DMS114 treated with DMSO at 0.1 percent for 48 hours (cell line): Measurements from ENCODE around the gene ZNF408.
A peak's percentile ranks its signal among the peaks of the same experiment; 100 is the strongest.
"Not testable (repeated sequence)": the region's sequence is repeated elsewhere in the genome, so short reads cannot be mapped to it uniquely, and the experiment has no call there.

ENCODE experiments used
- DNase-seq: peaks from one replicate; lab custom pipeline; 2025; ENCODE audit not compliant: unreplicated experiment; lab: John Stamatoyannopoulos, UW

The ZNF408 gene

DNA sequence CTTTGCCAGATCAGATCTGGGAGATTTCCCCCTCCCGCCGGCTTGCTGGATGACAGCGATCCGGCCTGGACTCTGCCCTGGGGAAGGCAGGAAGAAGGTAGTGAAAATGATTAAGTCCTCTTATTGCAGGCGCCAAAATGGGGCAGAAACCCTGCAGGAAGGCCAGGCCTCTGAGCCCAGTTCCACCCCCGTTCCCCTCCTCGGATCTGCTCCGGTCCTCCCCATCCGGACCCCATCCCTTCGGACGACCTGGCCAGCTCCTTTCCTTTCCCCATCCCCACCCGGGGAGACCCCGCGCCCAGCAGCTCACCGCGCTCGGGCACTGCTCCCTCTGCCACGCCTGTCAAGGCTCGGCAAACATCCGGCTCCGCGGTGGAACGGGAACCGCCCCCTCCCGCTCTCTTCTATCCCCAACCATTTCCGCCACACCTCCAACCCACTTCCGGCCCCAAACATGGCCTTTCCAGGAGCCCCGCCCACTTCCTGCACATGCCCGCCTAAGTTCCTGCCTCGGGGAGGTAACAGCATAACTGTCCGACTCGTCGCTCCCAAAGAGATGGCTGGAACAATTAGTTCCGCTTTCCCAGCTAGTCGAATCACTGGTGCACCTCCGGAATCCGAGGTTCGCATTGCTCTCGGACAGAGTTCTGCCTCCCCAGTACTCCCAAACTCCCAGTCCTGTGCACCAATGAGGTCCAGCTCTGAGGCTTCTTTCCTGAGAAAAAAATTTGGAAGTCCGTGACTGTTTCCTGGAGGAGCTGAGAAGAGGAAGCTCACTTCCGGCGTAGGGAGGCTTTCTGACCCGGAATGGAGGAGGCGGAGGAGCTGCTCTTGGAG lies at the start of gene ZNF408, which contains the start of gene ARHGAP1:
Gene ZNF408 (plus strand): TSS at position 791 of the 837 bp plus-strand sequence. CDS start 17 bp downstream, at position 808.
Gene ARHGAP1 (minus strand): TSS at position 379 of the 837 bp plus-strand sequence. CDS start 4,512 bp downstream, outside the sequence.
- peak; percentile 94 for DNase-seq

DNA sequence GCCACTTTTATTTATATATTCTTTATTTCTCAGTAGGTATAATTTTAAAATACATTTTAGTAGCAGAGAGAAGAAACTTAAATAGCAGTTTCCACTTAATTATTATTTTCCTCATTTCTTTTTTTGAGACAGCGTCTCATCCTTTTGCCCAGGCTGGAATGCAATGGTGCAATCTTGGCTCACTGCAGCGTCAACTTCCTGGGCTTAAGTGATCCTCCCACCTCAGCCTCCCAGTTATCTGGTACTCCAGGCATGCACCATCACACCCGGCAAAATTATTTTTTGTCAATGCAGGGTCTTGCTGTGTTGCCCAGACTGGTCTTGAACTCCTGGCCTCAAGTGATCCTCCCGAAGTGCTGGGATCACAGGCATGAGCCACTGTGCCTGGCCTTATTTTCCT lies 45.2 kb upstream of the ZNF408 start:
- no peak for DNase-seq

DNA sequence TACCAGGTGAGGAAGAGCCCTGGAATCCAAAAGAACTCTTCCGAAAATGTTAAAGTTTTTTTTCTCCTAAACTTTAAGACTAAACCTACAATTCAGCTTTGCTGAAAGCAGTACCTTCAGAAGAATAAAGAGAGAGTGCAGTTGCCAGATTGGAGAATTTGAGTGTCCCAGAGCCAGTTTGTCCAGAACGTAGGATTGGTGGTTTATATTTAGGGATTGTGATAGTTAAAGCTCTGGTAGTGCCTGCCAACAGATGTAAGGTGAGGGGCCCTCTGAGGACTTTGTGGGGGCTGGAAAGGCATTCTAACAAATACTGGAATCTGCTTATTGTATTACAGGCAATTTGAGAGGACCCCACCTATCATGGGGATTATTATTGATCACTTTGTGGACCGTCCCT lies 43.6 kb upstream of the ZNF408 start:
- DNase-seq, result no peak

DNA sequence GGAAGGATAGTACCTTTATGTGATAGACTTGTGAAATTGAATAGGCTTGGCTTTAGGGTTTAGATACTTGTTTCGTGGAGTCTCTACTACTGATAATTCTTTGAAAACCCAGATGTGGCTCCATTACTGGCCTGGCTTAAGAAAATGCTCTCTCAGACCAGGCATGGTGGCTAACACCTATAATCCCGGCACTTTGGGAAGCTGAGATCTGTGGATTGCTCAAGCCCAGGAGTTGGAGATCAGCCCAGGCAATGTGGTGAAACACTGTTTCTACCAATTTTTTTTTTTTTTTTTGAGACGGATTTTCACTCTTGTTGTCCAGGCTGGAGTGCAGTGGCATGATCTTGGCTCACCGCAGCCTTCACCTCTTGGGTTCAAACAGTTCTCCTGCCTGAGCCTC lies 42.6 kb upstream of the ZNF408 start:
- no peak for DNase-seq

DNA sequence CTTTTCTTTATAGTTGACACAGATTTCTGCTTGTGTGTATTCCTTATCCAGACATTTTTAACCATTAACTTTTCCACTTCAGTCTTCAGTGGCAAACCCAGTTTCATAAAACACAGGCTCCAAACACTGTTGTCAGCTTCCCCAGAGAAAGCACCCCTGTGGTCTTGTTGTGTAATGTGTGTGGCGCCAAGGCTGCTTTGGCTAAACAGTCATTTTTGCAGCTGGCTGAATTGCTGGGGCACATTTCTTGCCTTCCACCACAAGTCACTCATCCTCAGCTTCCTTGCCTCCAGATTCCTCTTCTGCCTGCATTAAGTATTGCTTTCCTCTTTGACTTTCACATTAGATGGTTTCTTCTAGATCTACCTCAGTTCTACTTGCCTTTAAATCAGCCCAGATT lies 40.9 kb upstream of the ZNF408 start:
- DNase-seq, result no peak

DNA sequence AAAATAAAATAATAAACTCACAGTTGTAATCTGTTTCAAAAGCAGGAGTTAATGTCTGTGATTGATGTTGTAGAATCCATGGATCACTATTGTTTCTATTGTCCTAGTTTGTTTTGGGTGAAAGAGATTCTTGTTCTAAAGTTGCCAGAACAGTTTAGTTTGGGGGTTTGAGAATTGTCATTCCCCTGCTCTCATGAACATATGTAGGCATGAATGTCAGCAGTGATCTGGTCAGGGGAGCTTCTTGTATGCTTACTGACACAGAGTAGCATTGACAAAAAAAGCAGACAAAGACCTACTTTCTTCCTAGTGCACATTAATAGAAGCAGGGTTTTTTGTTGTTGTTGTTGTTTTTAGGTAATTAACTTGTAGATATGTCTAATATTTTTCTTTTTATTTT lies 39.0 kb upstream of the ZNF408 start:
- DNase-seq, result no peak

DNA sequence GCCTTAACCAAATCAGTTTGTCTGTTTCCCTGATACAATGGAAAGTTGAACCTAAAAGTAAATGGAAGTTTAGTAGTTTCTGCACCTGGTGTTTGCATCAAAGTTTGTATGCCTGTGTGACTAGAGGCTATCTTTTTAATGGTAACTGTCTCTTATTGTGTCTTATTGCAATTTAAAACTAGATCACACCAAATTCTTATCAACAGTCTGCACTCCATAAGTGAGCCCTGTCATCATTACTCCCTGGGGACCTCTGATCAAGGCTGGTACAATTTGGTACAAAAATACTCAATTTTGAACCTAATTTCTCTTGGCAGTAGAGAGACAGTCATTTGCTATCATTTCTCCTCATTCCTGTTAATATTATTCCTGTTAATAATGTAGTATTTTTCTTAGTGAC lies 38.5 kb upstream of the ZNF408 start:
- DNase-seq, result no peak

DNA sequence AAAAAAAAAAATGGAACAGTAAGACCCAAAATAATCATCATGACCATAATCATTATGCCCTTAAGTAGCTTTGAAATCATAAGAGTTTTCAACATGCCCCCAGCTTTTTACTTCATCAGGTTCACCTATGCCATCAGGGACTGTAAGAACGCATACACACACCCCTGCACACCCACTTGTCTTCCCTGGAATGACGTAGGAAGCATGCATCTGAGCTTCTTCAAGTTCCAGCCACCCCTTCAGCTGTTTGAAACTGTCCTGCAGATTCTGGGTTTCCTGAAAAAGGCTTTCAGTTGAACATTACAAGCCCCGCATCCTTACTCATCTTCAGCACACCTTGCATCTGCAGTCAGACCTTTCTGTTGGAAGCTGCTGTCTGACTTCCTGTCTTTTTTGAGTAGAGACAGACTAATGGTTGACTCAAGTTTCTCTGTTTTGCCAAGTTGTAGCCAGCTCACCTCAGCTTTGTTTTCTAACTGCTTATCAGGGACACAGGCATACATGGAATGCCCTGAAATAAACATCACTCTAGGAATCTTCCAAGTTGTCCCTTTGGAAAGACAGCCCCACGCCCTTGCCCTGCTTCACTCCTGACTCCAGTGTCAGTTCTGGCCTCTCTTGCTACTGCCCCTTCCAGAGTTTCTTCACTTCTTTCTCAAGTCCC lies 37.4 kb upstream of the ZNF408 start:
- DNase-seq, result no peak

DNA sequence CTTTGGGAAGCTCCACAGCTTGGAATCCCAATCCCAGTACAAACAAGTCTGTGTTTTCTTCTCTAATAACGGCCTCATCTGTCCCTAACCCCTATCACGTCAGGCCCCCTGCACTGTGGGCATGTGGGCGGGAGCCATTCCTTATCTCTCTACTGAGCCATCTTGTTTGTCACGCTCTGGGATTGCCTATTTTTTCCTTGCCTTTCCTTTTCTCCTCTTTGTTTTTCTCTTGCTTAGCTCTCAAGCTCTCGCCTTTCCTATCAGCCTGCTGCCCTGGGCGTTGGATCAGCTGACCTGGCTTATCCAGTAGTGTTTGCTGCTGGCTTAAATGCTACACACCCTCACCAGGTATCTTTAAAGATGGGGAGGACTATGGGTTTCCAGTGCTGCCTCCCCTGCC lies 36.2 kb upstream of the ZNF408 start:
- DNase-seq, result no peak

DNA sequence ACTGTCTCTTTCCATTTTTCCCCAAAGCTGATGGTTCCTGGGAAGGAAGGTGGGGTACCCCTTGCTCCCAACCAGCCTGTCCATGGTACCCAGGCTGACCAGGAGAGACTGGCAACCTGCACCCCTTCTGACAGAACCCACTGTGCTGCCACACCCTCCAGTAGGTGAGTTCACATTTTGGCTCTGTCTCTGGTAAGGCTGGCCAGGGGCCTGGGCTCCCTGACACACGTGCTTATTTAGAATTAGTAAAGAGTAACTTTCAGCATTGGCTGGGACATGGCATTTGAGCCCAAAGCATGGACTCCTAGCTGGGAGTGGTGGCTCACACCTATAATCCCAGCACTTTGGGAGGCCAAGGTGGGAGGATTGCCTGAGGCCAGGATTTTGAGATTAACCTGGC lies 35.5 kb upstream of the ZNF408 start:
- DNase-seq, result no peak

DNA sequence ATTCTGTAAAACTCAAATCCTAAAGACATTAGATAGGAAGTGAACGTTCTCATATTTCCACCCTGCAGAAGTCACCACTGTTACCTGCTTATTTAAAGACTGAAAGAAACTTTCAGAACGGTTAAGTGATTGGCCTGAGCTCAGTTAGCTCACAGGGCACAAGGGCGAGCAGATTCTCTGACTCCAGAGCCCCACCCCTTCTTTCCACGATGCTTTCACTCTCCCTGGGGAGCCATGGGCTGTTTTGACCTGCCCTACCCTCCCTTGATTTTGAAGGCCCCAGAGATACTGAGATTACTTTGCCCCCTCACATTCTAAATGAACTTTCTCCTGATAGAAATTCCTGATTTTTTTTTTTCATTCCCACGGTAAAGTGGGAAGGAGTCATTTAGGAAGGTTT lies 34.3 kb upstream of the ZNF408 start:
- DNase-seq, result no peak

DNA sequence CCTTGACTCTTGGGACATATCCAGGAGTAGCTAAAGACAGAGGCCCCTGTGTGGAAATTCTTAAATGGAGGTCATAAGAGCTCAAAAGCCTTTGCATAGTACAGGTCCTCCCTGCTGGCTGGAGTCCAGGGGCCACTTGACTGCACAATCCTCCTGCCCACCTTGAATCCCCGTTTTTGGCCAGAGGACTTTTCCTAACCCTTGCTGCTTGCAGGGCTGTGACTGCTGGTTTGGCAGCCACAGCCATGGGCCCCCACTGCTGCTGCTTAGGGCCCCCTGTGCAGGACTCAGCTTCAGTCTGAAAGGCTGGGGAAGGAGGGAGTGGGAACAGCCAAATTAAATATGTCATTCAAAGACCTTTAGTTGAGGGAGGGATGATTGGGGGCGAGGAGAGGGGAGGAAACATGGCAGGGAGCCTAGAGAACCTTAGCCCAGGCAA lies 33.8 kb upstream of the ZNF408 start:
- no peak for DNase-seq

DNA sequence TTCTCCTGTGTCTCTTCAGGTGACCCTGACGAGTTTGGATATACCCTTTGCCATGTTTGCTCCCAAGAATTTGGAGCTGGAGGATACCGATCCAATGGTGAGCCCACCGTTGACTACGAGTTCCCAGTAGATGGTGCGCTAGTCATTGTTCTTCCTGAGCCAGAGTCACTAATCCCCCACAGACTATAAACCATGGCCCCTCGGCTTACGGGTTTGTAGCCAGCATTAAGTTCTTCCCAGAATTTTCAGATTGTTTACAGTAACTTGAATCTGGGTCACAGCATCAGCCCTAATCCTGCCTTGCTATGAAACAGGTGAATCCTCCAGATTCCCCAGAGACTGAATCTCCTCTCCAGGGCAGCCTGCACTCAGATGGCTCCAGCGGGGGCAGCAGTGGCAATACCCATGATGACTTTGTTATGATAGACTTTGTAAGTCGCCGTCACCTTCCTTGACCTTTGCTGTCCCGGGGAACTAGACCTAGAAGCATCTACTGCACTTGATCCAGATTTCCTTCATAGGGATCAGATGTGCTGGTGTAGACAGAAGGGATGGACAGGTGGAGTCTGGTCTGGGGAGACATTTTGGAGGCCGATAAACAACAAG lies 32.2 kb upstream of the ZNF408 start:
- no peak for DNase-seq

DNA sequence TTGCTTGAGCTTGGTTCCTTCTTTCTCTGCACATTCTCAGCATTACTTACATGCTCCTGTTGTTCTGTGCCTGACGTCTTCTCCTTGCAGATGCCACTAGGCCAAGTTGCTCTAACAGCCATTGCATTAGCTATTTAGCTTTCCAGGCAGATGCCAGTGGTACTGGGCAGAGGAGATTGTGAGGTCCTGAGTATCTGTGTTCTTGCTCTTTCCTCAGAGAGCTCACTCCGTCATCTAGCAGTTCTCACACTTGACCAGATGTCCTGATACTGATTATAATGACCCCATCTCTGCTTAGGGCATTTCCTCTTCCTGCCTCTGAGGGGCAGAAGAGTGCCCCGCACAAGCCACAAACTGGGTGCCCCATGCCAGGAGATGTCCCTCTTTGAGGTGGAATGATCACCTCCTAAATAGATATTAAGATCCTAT lies 31.1 kb upstream of the ZNF408 start:
- DNase-seq, result no peak

DNA sequence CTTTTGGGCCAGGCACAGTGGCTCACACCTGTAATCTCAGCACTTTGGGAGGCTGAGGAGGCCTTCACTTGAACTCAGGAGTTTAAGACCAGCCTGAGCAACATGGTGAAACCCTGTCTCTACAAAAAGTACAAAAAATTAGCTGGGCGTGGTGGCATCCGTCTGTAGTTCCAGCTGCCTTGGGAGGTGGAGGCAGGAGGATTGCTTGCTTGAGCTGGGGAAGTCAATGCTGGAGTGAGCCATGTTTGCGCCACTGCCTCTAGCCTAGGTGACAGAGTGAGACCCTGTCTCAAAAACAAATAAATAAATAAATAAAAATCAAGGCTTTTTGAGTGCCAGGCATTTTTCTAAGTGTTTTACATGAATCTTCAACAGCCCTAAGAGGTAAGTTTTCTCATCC lies 30.3 kb upstream of the ZNF408 start:
- not testable (repeated sequence) for DNase-seq

DNA sequence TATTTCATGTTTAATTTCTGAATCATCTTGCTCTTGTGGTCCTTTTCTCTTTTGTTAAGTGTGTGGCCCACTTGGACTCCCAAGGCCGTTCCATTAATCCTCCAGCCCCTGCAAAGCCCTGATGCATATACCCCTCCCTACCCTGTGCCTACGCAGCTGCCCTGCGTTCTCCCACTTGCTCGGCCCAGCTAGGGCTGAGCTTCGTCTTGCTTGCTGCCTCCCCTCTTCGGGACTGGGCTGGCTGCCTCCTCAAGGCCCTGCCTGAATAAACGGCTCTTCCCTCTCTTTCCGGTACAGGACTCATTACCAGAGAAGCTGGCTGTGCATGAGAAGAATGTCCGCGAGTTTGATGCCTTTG lies 28.9 kb upstream of the ZNF408 start:
- DNase-seq, result no peak

DNA sequence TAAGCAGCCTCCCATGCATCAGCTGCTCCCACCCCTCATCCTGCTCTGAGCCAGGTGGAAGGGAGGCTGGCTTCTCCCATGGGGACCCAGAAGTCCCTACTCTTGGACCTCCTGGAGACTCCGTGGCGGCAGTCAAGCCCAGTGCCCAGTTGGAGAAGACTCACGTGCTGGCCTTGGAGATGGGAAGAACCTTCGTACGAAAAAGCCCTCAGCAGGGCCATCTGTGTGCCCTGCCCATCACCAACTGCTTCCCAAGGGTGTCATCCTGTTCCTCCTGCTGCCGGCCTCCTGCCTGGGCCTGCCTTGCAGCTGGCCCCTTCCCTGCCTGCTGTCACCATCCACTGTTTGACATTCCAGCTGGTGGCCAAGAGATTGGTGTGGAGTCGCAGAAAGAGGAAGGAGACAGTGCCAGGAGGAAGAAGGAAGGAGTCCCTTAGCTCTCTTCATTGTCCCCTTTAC lies 28.4 kb upstream of the ZNF408 start:
- no peak for DNase-seq

DNA sequence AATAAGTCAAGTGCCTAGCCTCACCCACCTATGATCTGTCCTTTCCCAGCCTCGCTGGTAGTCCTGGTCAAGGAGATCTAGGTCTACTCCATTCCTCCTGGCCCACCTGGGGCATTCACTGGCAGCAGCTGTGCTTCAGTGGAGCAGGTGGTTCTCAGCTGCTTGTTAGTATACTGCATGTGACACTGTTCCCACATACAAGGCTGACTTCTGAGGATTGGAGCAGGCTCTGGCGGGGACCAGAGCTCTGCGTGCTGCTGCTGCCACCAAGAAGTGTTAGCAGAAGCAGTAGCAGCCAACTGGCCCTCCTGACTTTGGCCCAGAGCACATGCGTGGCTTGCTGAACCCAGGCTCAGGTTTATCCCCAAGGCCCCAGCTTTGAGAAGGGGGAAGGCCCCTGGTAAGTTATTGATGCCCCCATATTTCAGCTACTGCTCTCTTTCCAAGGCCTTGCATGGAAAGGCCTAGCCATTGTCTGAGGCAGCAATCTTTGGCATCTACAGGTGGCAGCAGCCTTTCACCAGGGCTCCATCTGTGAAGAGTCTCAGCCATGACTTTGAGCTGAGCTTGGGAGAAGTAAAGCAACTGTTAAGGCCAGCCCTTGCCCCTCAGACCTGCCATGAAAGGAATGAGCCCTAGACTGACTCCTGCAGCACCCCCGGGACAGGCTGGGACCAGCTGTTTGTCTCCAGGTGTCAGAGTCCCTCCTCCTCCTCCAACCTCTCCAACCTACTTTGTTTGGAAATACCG lies 26.9 kb upstream of the ZNF408 start:
- DNase-seq, result no peak

DNA sequence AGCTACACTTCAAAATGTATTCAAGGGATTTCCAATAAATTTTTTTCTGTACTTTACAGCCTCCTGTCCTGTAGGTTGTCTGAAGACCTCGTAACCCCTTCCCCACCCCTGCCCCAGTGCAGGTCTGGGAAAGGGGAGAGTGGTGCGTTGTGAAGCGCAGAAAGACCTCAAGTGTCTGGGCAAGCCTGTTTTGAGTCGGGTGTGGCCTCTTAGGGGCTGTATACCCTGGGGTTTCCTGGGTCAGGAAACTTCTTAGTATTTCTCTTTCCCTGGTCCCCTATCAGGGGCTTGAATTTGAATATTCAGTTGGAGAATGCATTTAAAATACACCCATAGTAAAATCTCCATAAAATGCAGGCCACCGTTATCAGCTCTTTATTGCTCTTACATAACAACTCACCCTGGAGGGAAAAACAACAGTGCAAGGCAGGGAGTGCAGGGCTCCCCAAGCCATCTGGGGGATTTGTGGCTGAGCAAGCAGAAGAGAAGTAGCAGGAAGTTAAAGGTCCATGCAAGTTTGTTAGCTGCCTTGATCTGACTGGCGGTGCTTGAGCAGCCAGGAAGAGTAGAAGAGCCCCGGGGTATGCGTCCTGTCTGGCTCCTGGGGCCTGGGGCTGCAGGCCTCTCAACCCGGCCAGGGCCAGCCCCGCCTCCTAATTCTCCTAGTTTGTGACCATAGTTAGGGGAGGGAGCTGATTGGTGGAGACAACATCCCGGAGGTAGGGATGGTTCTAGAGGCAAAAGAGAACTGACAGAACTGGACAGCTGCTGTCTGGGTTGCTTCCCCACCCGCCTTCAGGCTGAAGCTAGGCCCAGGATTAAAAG lies 26.2 kb upstream of the ZNF408 start:
- no peak for DNase-seq

DNA sequence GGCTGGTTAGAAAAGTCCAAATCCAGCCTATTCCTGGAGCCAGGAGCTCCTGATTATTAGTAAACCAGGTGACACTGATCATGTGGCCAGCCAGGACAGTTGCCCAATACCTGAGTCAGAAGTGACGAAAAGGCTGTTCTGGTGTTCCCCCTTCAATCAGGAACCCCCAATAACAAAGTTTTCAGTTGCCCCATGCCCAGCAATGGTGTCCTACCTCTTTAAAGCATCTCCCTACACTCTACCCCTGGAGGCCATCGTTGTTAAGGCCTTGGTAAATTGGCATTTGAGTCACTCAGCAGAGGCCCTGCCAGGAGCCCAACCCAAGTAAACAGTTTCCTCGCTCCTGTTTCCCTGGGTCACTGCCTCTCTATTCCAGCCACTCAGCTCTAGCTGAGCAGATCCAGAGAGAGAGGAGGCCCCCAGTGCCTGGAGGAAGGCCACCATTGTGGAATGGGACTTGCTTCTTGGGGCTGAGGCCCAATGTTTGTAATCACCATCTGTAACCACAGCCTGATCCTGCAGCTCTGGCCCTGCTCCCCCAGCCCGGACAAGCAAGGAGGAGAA lies 25.5 kb upstream of the ZNF408 start:
- no peak for DNase-seq
